Measurements from ENCODE around the gene NLRP1.

The NLRP1 gene

GRCh38 chr17:5478992-5479391, 105.3 kb downstream of the NLRP1 start:
- DNase-seq (ENCODE audit: low read depth): no peak

GRCh38 chr17:5473906-5474305, 110.4 kb downstream of the NLRP1 start:
- no peak for DNase-seq (ENCODE audit: low read depth)

- DNase-seq (ENCODE audit: low read depth): no peak
These were observed 111.8 kb downstream of the NLRP1 start for GRCh38 chr17:5472511-5472910.

GRCh38 chr17:5468075-5468473, 116.2 kb downstream of the NLRP1 start:
- no peak for DNase-seq (ENCODE audit: low read depth)

GRCh38 chr17:5467416-5467815, 116.9 kb downstream of the NLRP1 start:
- no peak for DNase-seq (ENCODE audit: low read depth)

- no peak for DNase-seq (ENCODE audit: low read depth)
These were observed 118.0 kb downstream of the NLRP1 start for GRCh38 chr17:5466295-5466694.

GRCh38 chr17:5464717-5465507, 119.4 kb downstream of the NLRP1 start:
- no peak for DNase-seq (ENCODE audit: low read depth)
